Panc1 (cell line): ENCODE results near the gene RPS24.

Source experiments
- SIN3A ChIP-seq: IDR thresholded peaks from 2 replicates; pipeline ENCODE4 v1.6.1; 2012; ENCODE audit warnings: low read depth, mild to moderate bottlenecking, low read length, moderate library complexity, borderline replicate concordance; ENCODE audit not compliant: insufficient read depth
- TCF7L2 ChIP-seq: IDR thresholded peaks from 2 replicates; pipeline ENCODE4 v1.6.1; 2011; ENCODE audit warnings: mild to moderate bottlenecking, low read depth, low read length, inconsistent platforms
- TF ChIP-seq, protein P1 (sequence below): fragments of 450-650 bp; IDR thresholded peaks from 2 replicates; pipeline ENCODE4 v1.5.1; 2017; ENCODE audit warnings: mild to moderate bottlenecking

- TF ChIP-seq, protein P1, sequence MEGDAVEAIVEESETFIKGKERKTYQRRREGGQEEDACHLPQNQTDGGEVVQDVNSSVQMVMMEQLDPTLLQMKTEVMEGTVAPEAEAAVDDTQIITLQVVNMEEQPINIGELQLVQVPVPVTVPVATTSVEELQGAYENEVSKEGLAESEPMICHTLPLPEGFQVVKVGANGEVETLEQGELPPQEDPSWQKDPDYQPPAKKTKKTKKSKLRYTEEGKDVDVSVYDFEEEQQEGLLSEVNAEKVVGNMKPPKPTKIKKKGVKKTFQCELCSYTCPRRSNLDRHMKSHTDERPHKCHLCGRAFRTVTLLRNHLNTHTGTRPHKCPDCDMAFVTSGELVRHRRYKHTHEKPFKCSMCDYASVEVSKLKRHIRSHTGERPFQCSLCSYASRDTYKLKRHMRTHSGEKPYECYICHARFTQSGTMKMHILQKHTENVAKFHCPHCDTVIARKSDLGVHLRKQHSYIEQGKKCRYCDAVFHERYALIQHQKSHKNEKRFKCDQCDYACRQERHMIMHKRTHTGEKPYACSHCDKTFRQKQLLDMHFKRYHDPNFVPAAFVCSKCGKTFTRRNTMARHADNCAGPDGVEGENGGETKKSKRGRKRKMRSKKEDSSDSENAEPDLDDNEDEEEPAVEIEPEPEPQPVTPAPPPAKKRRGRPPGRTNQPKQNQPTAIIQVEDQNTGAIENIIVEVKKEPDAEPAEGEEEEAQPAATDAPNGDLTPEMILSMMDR = no peak
- TF ChIP-seq SIN3A (no peak), TCF7L2 (no peak)
These were observed 45.7 kb downstream of the RPS24 start for GRCh38 chr10:78079411-78079810.
